ENCODE measurements around the gene CHD1. TPM values are rescaled to one million over a fixed set of nuclear protein-coding genes. Genes with fewer than 3 reads are reported as not detected.

The CHD1 gene
- total and polyA plus RNA-seq, 9 of the 15 experiments (the other 6 are each of a cell fraction or from before 2014, with no cell fraction given): 27.3 to 133 (median 58.7) TPM

GRCh38 chr5:98928873-98929709, at the start of gene CHD1 (continued):
- TF ChIP-seq MGA (IDR thresholded peaks at IDR 0.05) (no peak), POLR2A (conservative IDR thresholded peaks at IDR 0.05) (peak; percentile 98), HDAC2 (IDR thresholded peaks at IDR 0.05) (0 out of 2 replicates have a peak, but pooled peaks have one; percentile 59), PCBP2 (IDR thresholded peaks at IDR 0.05; ENCODE audit: low read depth, low read length, poor library complexity, severe bottlenecking) (no peak), KAT7 (CRISPR knock-in tag; IDR thresholded peaks at IDR 0.05; ENCODE audit: borderline replicate concordance) (peak; percentile 52; the same call in 1 of the 2 replicates), ZEB2 (IDR thresholded peaks at IDR 0.05) (peak; percentile 33; the same call in 1 of the 2 replicates), GTF2E2 (tag; IDR thresholded peaks at IDR 0.05) (no peak), PRPF4 (IDR thresholded peaks at IDR 0.05; ENCODE audit: insufficient read depth, low read depth, low read length, poor library complexity, severe bottlenecking) (peak; percentile 72), GABPA (tag; conservative IDR thresholded peaks at IDR 0.05; ENCODE audit: low read depth) (peak; percentile 54), ZNF695 (CRISPR knock-in tag; IDR thresholded peaks at IDR 0.05) (no peak), TEAD2 (tag; IDR thresholded peaks at IDR 0.05) (no peak), MAFK (IDR thresholded peaks at IDR 0.05; ENCODE audit: low read length) (no peak), PCBP1 (IDR thresholded peaks at IDR 0.05; ENCODE audit: low read depth, low read length, poor library complexity, severe bottlenecking) (peak; percentile 90), TBP (optimal IDR thresholded peaks at IDR 0.05; ENCODE audit: low read depth, low read length) (peak; percentile 79), SPI1 (IDR thresholded peaks at IDR 0.05; ENCODE audit: borderline replicate concordance, low read depth, low read length) (no peak), ZNF165 (CRISPR knock-in tag; IDR thresholded peaks at IDR 0.05; ENCODE audit: borderline replicate concordance) (peak; percentile 31; the same call in 1 of the 2 replicates), ZNF444 (CRISPR knock-in tag; IDR thresholded peaks at IDR 0.05) (no peak), RNF2 (IDR thresholded peaks at IDR 0.05) (peak; percentile 51), TCF3 (CRISPR knock-in tag; IDR thresholded peaks at IDR 0.05) (peak; percentile 56)
